Measurements from ENCODE around the gene SSMEM1.

DNA sequence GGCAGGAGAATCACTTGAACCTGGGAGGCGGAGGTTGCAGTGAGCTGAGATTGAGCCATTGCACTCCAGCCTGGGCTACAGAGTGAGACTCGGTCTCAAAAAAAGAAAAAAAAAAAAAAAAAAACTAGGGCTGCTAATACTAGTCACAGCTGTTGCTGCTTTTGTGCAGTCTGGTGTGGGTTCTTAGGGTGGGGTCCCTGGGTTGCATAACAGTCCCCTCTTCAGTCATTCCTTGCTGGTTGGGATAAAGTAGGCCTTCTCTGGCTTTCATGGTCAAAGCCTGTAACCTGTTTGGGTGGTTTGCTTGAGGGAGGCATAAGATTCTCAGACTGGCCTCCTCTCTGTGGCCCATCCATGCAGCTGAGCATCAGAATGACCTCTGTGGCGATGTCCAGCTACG is 14.1 kb downstream of the SSMEM1 start:
- TF ChIP-seq POLR2A (IDR thresholded peaks at IDR 0.05), result no peak
- TF ChIP-seq, protein P1, sequence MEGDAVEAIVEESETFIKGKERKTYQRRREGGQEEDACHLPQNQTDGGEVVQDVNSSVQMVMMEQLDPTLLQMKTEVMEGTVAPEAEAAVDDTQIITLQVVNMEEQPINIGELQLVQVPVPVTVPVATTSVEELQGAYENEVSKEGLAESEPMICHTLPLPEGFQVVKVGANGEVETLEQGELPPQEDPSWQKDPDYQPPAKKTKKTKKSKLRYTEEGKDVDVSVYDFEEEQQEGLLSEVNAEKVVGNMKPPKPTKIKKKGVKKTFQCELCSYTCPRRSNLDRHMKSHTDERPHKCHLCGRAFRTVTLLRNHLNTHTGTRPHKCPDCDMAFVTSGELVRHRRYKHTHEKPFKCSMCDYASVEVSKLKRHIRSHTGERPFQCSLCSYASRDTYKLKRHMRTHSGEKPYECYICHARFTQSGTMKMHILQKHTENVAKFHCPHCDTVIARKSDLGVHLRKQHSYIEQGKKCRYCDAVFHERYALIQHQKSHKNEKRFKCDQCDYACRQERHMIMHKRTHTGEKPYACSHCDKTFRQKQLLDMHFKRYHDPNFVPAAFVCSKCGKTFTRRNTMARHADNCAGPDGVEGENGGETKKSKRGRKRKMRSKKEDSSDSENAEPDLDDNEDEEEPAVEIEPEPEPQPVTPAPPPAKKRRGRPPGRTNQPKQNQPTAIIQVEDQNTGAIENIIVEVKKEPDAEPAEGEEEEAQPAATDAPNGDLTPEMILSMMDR (IDR thresholded peaks at IDR 0.05), result no peak
